CD8-positive, alpha-beta memory T cell (primary cell): Measurements from ENCODE around the gene ISG20L2. TPM values are rescaled to one million over a fixed set of nuclear protein-coding genes. Genes with fewer than 3 reads are reported as not detected.

Experiments used
- CTCF ChIA-PET: fragments of 350-600 bp; sonication (Branson Sonifier 250); formaldehyde crosslinking; loops from one replicate; lab custom pipeline; 2021; ENCODE audit warnings: antibody characterized with exemption; lab: Charles Lee
- POLR2A ChIA-PET: fragments of 350-600 bp; sonication (Branson Sonifier 250); formaldehyde crosslinking; loops from one replicate; lab custom pipeline; 2021; ENCODE audit warnings: antibody characterized with exemption; lab: Charles Lee
- DNase-seq, 5 donors: peaks; one replicate each; pipeline versions ENCODE4 v3.0.0 to v3.0.0-alpha.2; 2020 to 2022; ENCODE audit warnings: mixed read lengths in 1 of 5
- H3K27ac ChIP-seq: one replicate; pipeline ENCODE4 v1.7.0; 2013; ENCODE audit warnings: low read depth, mild to moderate bottlenecking, low read length, moderate library complexity
- H3K27me3 ChIP-seq: 2 replicates; pipeline ENCODE4 v1.7.0; 2013; ENCODE audit warnings: low read length, mild to moderate bottlenecking; ENCODE audit not compliant: insufficient read depth, poor library complexity, severe bottlenecking
- H3K36me3 ChIP-seq: 2 replicates; pipeline ENCODE4 v1.7.0; 2013; ENCODE audit warnings: mild to moderate bottlenecking, low read length, moderate library complexity; ENCODE audit not compliant: insufficient read depth
- H3K4me1 ChIP-seq: 2 replicates; pipeline ENCODE4 v1.7.0; 2013; ENCODE audit warnings: mild to moderate bottlenecking, low read length, moderate library complexity; ENCODE audit not compliant: insufficient read depth
- H3K4me3 ChIP-seq: 2 replicates; pipeline ENCODE4 v1.7.0; 2013; ENCODE audit warnings: mild to moderate bottlenecking, low read length
- H3K9me3 ChIP-seq: 2 replicates; pipeline ENCODE4 v1.7.0; 2013; ENCODE audit warnings: mild to moderate bottlenecking, low read length
- H3K27ac Mint-ChIP-seq, 8 donors: one replicate each; pipeline ENCODE4 v1.8.0; 2020 to 2021; ENCODE audit warnings: mixed read lengths in 8 of 8, mild to moderate bottlenecking in 6 of 8, inconsistent platforms in 3 of 8, moderate library complexity in 3 of 8
- H3K27me3 Mint-ChIP-seq, 2 donors: one replicate each; pipeline ENCODE4 v1.8.0; 2020 to 2021; ENCODE audit warnings: mixed read lengths in 2 of 2, mild to moderate bottlenecking in 1 of 2, moderate library complexity in 1 of 2
- H3K36me3 Mint-ChIP-seq, 3 donors: one replicate each; pipeline ENCODE4 v1.8.0; 2020 to 2021; ENCODE audit warnings: mixed read lengths in 3 of 3, inconsistent platforms in 1 of 3, mild to moderate bottlenecking in 1 of 3
- H3K4me1 Mint-ChIP-seq, 3 donors: one replicate each; pipeline ENCODE4 v1.8.0; 2020 to 2021; ENCODE audit warnings: mixed read lengths in 3 of 3, inconsistent platforms in 1 of 3, mild to moderate bottlenecking in 1 of 3
- H3K4me3 Mint-ChIP-seq, 7 donors: one replicate each; pipeline ENCODE4 v1.8.0; 2020 to 2021; ENCODE audit warnings: mixed read lengths in 7 of 7, mild to moderate bottlenecking in 6 of 7, moderate library complexity in 4 of 7, inconsistent platforms in 2 of 7
- H3K9me3 Mint-ChIP-seq, 5 donors: one replicate each; pipeline ENCODE4 v1.8.0; 2020 to 2022; ENCODE audit warnings: mixed read lengths in 5 of 5, mild to moderate bottlenecking in 3 of 5, moderate library complexity in 2 of 5, inconsistent platforms in 1 of 5
- polyA plus RNA-seq: library from polyadenylated mRNA; unstranded; fragments of 300-500 nt; fragmentation: Illumina TruSeq; gene quantifications from one replicate; pipeline ENCODE4 v1.2.3, GENCODE V29; 2021
- total RNA-seq, 2 experiments: library from RNA; stranded (reverse); gene quantifications; one replicate each; pipeline ENCODE4 v1.2.3, GENCODE V29; 2021

ISG20L2 gene
- total and polyA plus RNA-seq, 3 experiments from 2014 or later: 25.0 to 75.9 (median 69.4) TPM

DNA sequence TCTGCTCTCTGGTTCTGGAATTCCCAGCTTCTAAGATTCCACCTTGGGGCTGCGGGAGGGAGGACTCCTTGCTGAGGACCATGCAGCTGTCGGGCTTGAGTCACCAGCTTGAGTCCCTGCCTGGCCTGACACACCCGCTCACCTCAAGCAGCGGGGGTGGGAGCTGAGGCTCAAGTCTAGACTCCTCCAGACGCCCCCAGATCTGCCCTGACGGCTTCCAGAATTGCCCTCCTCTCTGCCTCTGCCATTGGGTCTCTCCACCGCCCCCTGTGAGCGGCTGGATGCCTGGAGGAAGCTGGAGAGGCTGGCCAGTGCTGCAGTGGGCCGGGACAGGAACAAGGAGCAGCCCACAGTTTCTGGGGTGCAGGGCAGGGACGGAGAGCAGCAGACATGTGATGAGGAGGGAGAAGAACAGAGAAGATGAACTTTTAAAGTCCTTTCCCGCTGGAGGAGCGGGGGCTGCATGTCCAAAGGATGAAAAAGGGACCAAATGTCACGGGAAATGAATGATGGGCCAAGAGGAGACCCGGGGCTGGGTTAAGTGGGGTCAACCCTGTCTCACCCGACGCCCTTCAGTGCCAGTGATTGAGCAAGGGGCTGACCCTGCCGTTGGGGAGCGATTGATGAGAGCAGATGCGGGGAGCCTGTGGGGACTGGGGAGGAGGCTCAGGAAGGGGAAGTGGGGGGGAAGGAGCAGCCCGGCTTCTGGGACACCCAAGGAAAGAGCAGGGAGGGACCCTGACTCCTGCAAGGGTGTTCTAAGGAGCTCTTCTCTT, 36.7 kb downstream of the ISG20L2 start:
- POLR2A ChIA-PET: no interaction called here
- peak overlapping the region in 1 of 8 donors; percentile 89 for H3K27ac Mint-ChIP-seq
- H3K36me3 Mint-ChIP-seq: peaks cover 0 to 6% (median 0%) of the 10 kb centered on the region in 3 donors
- H3K4me3 Mint-ChIP-seq: no peak overlapping the region
- H3K27ac ChIP-seq: no peak overlapping the region
- CTCF ChIA-PET: interaction anchor here (1.1 to 6.8 kb wide), 6 partner anchors 13 to 191 kb away, joined by 3 to 183 read pairs (median 32); partner anchors contain the start of genes CRABP2, INSRR, ISG20L2 and MEF2D
- H3K4me3 ChIP-seq: no peak overlapping the region
- H3K36me3 ChIP-seq: no peaks in the 10 kb centered on the region
- H3K27me3 Mint-ChIP-seq: peaks cover 46 to 65% of the 10 kb centered on the region in 2 donors
- H3K4me1 Mint-ChIP-seq: peaks cover 9 to 30% (median 15%) of the 10 kb centered on the region in 3 donors
- H3K4me1 ChIP-seq: peaks cover 3% of the 10 kb centered on the region
- peaks cover 0 to 2% (median 0%) of the 10 kb centered on the region in 5 donors for H3K9me3 Mint-ChIP-seq
- no peaks in the 10 kb centered on the region for H3K9me3 ChIP-seq
- no peak for DNase-seq
- H3K27me3 ChIP-seq: peaks cover 25% of the 10 kb centered on the region

GRCh38 chr1:156691191-156691590, 37.4 kb downstream of the ISG20L2 start:
- POLR2A ChIA-PET: no interaction called here

GRCh38 chr1:156690675-156691036, 37.9 kb downstream of the ISG20L2 start:
- ChIA-PET CTCF (interaction anchor here (1.1 to 6.8 kb wide), 18 partner anchors 8 to 237 kb away, joined by 3 to 183 read pairs (median 11); partner anchors contain the start of genes CRABP2, INSRR, ISG20L2 and METTL25B), POLR2A (interaction anchor here (1.9 kb wide), 1 partner anchor 38 kb away, joined by 9 read pairs; the partner anchor contains the start of genes ISG20L2 and METTL25B)
- H3K9me3 ChIP-seq: no peaks in the 10 kb centered on the region
- peaks cover 9 to 30% (median 15%) of the 10 kb centered on the region in 3 donors for H3K4me1 Mint-ChIP-seq
- no peaks in the 10 kb centered on the region for H3K36me3 Mint-ChIP-seq
- H3K4me3 ChIP-seq: no peak overlapping the region
- no peak overlapping the region for H3K4me3 Mint-ChIP-seq
- peaks cover 25% of the 10 kb centered on the region for H3K27me3 ChIP-seq
- no peak overlapping the region for H3K27ac ChIP-seq
- H3K4me1 ChIP-seq: peaks cover 3% of the 10 kb centered on the region
- no peak overlapping the region for H3K27ac Mint-ChIP-seq
- H3K9me3 Mint-ChIP-seq: no peaks in the 10 kb centered on the region
- DNase-seq: no peak
- H3K36me3 ChIP-seq: no peaks in the 10 kb centered on the region
- peaks cover 42 to 59% of the 10 kb centered on the region in 2 donors for H3K27me3 Mint-ChIP-seq

More at GRCh38 chr1:156691191-156691590, 37.4 kb downstream of the ISG20L2 start:
- Mint-ChIP-seq H3K36me3 (no peaks in the 10 kb centered on the region), H3K27me3 (peaks cover 40 to 59% of the 10 kb centered on the region in 2 donors), H3K27ac (no peak overlapping the region), H3K4me1 (peaks cover 9 to 30% (median 15%) of the 10 kb centered on the region in 3 donors), H3K9me3 (no peaks in the 10 kb centered on the region), H3K4me3 (no peak overlapping the region)
- Histone ChIP-seq H3K36me3 (no peaks in the 10 kb centered on the region), H3K27me3 (peaks cover 25% of the 10 kb centered on the region), H3K27ac (no peak overlapping the region), H3K4me1 (peaks cover 3% of the 10 kb centered on the region), H3K9me3 (no peaks in the 10 kb centered on the region), H3K4me3 (no peak overlapping the region)
- CTCF ChIA-PET: interaction anchor here (0.6 to 6.8 kb wide), 11 partner anchors 8 to 294 kb away, joined by 3 to 183 read pairs (median 17); partner anchors contain the start of genes CRABP2, INSRR, ISG20L2 and MEF2D
- no peak for DNase-seq

GRCh38 chr1:156689953-156690674, 38.5 kb downstream of the ISG20L2 start:
- no peak for DNase-seq
- H3K4me3 Mint-ChIP-seq: no peak overlapping the region
- no peak overlapping the region for H3K4me3 ChIP-seq
- CTCF ChIA-PET: interaction anchor here (0.6 to 6.8 kb wide), 33 partner anchors 9 to 309 kb away, joined by 3 to 183 read pairs (median 5); partner anchors contain the start of genes CRABP2, HDGF, INSRR and ISG20L2
- no peaks in the 10 kb centered on the region for H3K36me3 ChIP-seq
- peaks cover 25% of the 10 kb centered on the region for H3K27me3 ChIP-seq
- H3K27ac ChIP-seq: no peak overlapping the region
- no peaks in the 10 kb centered on the region for H3K9me3 ChIP-seq
- POLR2A ChIA-PET: interaction anchor here (1.3 to 1.9 kb wide), 2 partner anchors 36 to 38 kb away, joined by 4 to 9 read pairs; partner anchors contain the start of genes ISG20L2 and METTL25B
- peaks cover 3% of the 10 kb centered on the region for H3K4me1 ChIP-seq
- H3K4me1 Mint-ChIP-seq: peaks cover 9 to 30% (median 15%) of the 10 kb centered on the region in 3 donors
- H3K9me3 Mint-ChIP-seq: no peaks in the 10 kb centered on the region
- H3K27me3 Mint-ChIP-seq: peaks cover 45 to 59% of the 10 kb centered on the region in 2 donors
- H3K27ac Mint-ChIP-seq: no peak overlapping the region
- H3K36me3 Mint-ChIP-seq: no peaks in the 10 kb centered on the region

DNA sequence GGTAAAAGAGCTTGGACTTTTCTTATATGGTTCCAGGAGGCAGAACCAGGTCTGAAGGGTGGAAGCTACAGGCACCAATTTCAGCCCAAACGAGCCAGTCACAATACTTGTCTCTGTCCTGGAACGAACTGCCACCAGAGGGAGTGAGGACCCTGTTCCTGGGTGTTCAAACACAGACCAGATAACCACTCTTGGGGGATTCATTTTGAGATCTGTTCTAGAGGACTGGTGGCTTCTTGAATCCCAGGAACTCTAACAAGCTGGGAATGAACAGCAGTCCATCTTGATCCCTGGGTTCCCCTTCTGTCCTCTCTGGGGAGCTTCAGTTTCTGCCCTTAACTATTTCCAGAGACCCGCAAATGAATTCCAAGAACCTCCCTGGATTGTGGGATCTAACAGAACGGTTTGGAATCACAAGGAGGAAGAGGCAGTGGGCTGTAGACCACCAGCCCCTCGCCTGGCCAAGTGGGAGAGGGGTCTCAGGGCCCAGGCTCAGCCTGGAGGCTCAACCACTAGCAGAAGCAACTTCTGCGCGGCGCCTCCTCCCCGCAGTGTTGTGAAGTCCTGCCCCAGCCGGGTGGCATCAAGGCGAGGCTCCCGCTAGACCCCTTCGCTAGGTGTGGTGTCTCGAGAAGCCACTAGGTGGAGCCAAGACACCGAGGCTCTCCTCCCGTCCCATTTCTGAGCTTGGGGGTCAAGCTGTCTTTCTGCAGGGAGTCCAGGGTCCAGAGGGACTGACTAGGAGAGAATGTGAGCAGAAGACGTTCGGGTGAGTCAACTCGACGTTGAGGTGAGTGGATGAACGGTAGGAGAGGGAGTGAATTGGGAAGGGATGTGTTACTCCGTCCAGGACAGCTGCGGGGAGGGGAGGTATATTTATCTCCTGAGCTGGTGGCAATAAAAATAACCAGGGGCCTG, 39.3 kb downstream of the ISG20L2 start:
- CTCF ChIA-PET: interaction anchor here (0.6 to 6.8 kb wide), 36 partner anchors 9 to 308 kb away, joined by 3 to 183 read pairs (median 5); partner anchors contain the start of genes CRABP2, HDGF, INSRR and ISG20L2
- Mint-ChIP-seq H3K4me3 (peak overlapping the region in 2 of 7 donors; percentile 61 to 76), H3K4me1 (peaks cover 12 to 33% (median 18%) of the 10 kb centered on the region in 3 donors), H3K36me3 (no peaks in the 10 kb centered on the region), H3K27me3 (peaks cover 46 to 59% of the 10 kb centered on the region in 2 donors), H3K9me3 (no peaks in the 10 kb centered on the region), H3K27ac (peak overlapping the region in 1 of 8 donors; percentile 83)
- Histone ChIP-seq H3K4me3 (no peak overlapping the region), H3K9me3 (no peaks in the 10 kb centered on the region), H3K27ac (no peak overlapping the region), H3K36me3 (no peaks in the 10 kb centered on the region), H3K27me3 (peaks cover 25% of the 10 kb centered on the region), H3K4me1 (peaks cover 7% of the 10 kb centered on the region)
- POLR2A ChIA-PET: interaction anchor here (1.3 to 1.9 kb wide), 2 partner anchors 37 to 39 kb away, joined by 4 to 9 read pairs; partner anchors contain the start of genes ISG20L2 and METTL25B
- peak; percentile 63 to 84 (median 70) for DNase-seq

GRCh38 chr1:156684227-156684782, 44.3 kb downstream of the ISG20L2 start:
- CTCF ChIA-PET: interaction anchor here (1.0 to 2.3 kb wide), 5 partner anchors 22 to 60 kb away, joined by 3 to 20 read pairs (median 4); partner anchors contain the start of genes CRABP2, ISG20L2 and METTL25B
- Histone ChIP-seq H3K4me3 (no peak overlapping the region), H3K4me1 (peaks cover 9% of the 10 kb centered on the region), H3K36me3 (no peaks in the 10 kb centered on the region), H3K9me3 (no peaks in the 10 kb centered on the region), H3K27ac (no peak overlapping the region), H3K27me3 (peaks cover 15% of the 10 kb centered on the region)
- DNase-seq: no peak
- Mint-ChIP-seq H3K36me3 (no peaks in the 10 kb centered on the region), H3K27me3 (peaks cover 39 to 53% of the 10 kb centered on the region in 2 donors), H3K27ac (no peak overlapping the region), H3K4me1 (peaks cover 7 to 18% (median 15%) of the 10 kb centered on the region in 3 donors), H3K9me3 (no peaks in the 10 kb centered on the region), H3K4me3 (no peak overlapping the region)
- POLR2A ChIA-PET: no interaction called here
